Testis (tissue), 2 donors: ENCODE results near the gene MAP3K7CL.

ENCODE experiments used
- POLR2A ChIP-seq: fragments of 450-650 bp; IDR thresholded peaks from one replicate; pipeline ENCODE4 v1.6.1; 2017; ENCODE audit warnings: antibody characterized with exemption, mild to moderate bottlenecking, moderate library complexity
- TF ChIP-seq, protein P1 (sequence below), 3 experiments: fragments of 450-650 bp in 2 of 3; fragments of 200-600 bp in 1 of 3; sonication (generic) in 1 of 3; IDR thresholded peaks; one replicate each; pipeline ENCODE4 v1.5.1; 2016 to 2019; ENCODE audit warnings: antibody characterized with exemption in 3 of 3, mild to moderate bottlenecking in 2 of 3, moderate library complexity in 1 of 3

- no peak for TF ChIP-seq POLR2A
- TF ChIP-seq, protein P1, sequence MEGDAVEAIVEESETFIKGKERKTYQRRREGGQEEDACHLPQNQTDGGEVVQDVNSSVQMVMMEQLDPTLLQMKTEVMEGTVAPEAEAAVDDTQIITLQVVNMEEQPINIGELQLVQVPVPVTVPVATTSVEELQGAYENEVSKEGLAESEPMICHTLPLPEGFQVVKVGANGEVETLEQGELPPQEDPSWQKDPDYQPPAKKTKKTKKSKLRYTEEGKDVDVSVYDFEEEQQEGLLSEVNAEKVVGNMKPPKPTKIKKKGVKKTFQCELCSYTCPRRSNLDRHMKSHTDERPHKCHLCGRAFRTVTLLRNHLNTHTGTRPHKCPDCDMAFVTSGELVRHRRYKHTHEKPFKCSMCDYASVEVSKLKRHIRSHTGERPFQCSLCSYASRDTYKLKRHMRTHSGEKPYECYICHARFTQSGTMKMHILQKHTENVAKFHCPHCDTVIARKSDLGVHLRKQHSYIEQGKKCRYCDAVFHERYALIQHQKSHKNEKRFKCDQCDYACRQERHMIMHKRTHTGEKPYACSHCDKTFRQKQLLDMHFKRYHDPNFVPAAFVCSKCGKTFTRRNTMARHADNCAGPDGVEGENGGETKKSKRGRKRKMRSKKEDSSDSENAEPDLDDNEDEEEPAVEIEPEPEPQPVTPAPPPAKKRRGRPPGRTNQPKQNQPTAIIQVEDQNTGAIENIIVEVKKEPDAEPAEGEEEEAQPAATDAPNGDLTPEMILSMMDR (IDR thresholded peaks at IDR 0.05): no peak
These were observed 26.2 kb upstream of the MAP3K7CL start for GRCh38 chr21:29104239-29104708.
